Measurements from ENCODE around the gene TRIM54. TPM values are rescaled to one million over a fixed set of nuclear protein-coding genes. Genes with fewer than 3 reads are reported as not detected.

The TRIM54 gene
- total RNA-seq, 2 experiments from 2014 or later = 0.16 to 0.23 TPM

- ChIA-PET POLR2A (no interaction called here), CTCF (interaction anchor here (1.1 kb wide), 1 partner anchor 18 kb away, joined by 4 read pairs; no protein-coding TSS in a partner anchor)
- no peaks in the 10 kb centered on the region for H3K36me3 Mint-ChIP-seq (ENCODE audit: low read depth)
- H3K4me3 Mint-ChIP-seq = peak overlapping the region; percentile 39
- intact Hi-C loops (cut with micrococcal nuclease) = no loop called here
- DNase-seq (no peak), ATAC-seq (no peak)
- H3K27ac Mint-ChIP-seq = no peak overlapping the region
- peaks cover 24% of the 10 kb centered on the region for H3K4me1 Mint-ChIP-seq (ENCODE audit: low read depth)
- peaks cover 48% of the 10 kb centered on the region for H3K27me3 Mint-ChIP-seq
- H3K9me3 Mint-ChIP-seq = no peaks in the 10 kb centered on the region
- TF ChIP-seq, protein P1, sequence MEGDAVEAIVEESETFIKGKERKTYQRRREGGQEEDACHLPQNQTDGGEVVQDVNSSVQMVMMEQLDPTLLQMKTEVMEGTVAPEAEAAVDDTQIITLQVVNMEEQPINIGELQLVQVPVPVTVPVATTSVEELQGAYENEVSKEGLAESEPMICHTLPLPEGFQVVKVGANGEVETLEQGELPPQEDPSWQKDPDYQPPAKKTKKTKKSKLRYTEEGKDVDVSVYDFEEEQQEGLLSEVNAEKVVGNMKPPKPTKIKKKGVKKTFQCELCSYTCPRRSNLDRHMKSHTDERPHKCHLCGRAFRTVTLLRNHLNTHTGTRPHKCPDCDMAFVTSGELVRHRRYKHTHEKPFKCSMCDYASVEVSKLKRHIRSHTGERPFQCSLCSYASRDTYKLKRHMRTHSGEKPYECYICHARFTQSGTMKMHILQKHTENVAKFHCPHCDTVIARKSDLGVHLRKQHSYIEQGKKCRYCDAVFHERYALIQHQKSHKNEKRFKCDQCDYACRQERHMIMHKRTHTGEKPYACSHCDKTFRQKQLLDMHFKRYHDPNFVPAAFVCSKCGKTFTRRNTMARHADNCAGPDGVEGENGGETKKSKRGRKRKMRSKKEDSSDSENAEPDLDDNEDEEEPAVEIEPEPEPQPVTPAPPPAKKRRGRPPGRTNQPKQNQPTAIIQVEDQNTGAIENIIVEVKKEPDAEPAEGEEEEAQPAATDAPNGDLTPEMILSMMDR (IDR thresholded peaks at IDR 0.05) = no peak
Measured at GRCh38 chr2:27261926-27262298, 20.3 kb upstream of the TRIM54 start.

DNA sequence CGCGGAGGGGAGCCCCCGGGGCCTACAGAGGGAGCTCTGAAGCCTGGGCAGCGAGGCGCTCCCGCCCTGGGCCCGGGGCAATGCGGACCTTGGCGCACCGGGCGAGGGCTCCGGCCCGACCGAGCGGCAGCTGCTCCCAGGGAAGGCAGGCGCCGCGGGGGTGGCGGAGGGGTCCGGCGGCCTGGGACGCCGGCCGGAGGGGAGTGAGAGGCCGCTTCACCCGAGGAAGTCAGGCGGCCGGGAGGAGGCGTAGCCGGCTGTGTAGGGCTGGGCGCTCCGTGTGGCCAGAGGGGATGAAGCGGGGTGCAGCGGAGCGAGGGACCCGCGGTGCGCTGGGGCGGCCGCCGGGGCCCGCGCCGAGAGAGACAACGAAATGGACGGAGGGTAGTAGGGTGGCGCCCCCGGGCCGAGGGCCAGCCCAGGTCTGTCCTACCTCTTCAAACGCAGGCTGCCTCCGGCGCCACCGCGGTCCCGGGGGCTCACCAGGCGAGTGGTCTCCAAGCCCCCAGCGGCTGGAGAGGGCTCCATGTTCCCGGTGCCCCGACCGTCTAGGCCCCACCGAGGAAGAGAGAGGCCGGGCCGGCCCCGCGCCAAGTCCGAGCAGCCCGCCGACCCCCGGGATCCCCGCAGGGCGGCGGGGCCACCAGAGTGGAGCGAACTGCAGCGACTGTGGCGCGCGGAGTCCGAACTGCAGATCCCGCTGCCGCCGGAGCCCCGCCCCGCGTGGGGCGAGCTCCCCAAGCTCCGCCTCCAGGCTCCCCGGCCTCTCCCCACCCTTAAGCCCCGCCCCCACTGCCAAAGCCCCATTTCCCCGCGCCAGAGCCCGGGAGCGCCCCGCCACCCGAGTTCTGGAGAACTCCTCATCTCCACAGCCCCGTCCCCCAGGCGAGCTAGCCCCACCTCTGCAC, 19.6 kb upstream of the TRIM54 start, which contains the start of gene SLC30A3:
Gene SLC30A3, minus strand, starts transcription at position 669 of the 908 bp plus-strand sequence. Its CDS starts 141 bp downstream, at position 528.
- Mint-ChIP-seq H3K4me1 (ENCODE audit: low read depth) (peaks cover 24% of the 10 kb centered on the region), H3K27me3 (peaks cover 47% of the 10 kb centered on the region), H3K9me3 (no peaks in the 10 kb centered on the region), H3K4me3 (peak within 1 kb of the TSS; percentile 66), H3K27ac (no peak within 1 kb of the TSS), H3K36me3 (ENCODE audit: low read depth) (no peaks in the 10 kb centered on the region)
- intact Hi-C loops (cut with micrococcal nuclease) = no loop called here
- TF ChIP-seq, protein P1 (IDR thresholded peaks at IDR 0.05) = no peak
- ATAC-seq = peak; percentile 74
- peak; percentile 68 for DNase-seq
- ChIA-PET CTCF (interaction anchor here (1.1 to 5.5 kb wide), 4 partner anchors 11 to 40 kb away, joined by 4 to 76 read pairs (median 21); partner anchors contain the start of gene TRIM54), POLR2A (interaction anchor here (0.6 kb wide), 1 partner anchor 29 kb away, joined by 3 read pairs; no protein-coding TSS in a partner anchor)

- ATAC-seq (peak; percentile 3), DNase-seq (no peak)
- Mint-ChIP-seq H3K9me3 (no peaks in the 10 kb centered on the region), H3K27me3 (peaks cover 44% of the 10 kb centered on the region), H3K36me3 (ENCODE audit: low read depth) (no peaks in the 10 kb centered on the region), H3K27ac (no peak overlapping the region), H3K4me3 (peak overlapping the region; percentile 66), H3K4me1 (ENCODE audit: low read depth) (peaks cover 24% of the 10 kb centered on the region)
- CTCF ChIA-PET = interaction anchor here (1.4 to 5.5 kb wide), 3 partner anchors 12 to 39 kb away, joined by 4 to 76 read pairs (median 38); partner anchors contain the start of gene TRIM54
- TF ChIP-seq, protein P1 (IDR thresholded peaks at IDR 0.05) = no peak
- POLR2A ChIA-PET = interaction anchor here (0.6 to 1.6 kb wide), 4 partner anchors 15 to 52 kb away, joined by 3 to 4 read pairs (median 3); partner anchors contain the start of genes ATRAID and SLC5A6
- intact Hi-C loops (cut with micrococcal nuclease) = no loop called here
Measured at GRCh38 chr2:27263287-27264252, 18.7 kb upstream of the TRIM54 start.

DNA sequence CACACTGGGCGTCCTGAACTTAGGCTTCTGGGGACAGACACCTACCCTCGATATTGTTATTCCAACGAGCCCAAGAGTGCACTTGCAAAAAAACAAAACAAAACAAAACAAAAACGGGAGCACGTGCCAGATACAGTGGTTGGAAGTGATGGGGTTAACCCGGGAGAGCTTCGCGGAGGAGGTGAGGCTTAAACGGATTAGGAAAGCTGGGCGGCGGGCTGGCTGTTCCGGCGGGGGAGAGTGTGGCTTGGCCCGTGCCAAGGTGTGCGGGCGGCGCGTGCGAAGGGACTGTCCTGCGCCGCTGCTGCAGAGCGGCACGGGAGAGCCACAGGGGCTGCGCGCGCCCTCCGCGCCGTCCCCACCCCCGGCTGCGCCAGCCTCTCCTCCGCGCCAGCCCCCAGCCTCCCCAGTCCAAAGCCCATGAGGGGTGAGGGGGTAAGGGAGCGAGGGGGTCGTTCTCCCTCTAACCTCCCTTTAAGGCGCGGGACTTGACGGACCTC, 17.9 kb upstream of the TRIM54 start:
- peaks cover 24% of the 10 kb centered on the region for H3K4me1 Mint-ChIP-seq (ENCODE audit: low read depth)
- ChIA-PET CTCF (interaction anchor here (0.7 to 5.5 kb wide), 10 partner anchors 9 to 177 kb away, joined by 3 to 76 read pairs (median 4); partner anchors contain the start of genes ABHD1 and TRIM54), POLR2A (interaction anchor here (1.0 to 1.6 kb wide), 6 partner anchors 13 to 53 kb away, joined by 3 to 7 read pairs (median 4); partner anchors contain the start of genes ATRAID and SLC5A6)
- intact Hi-C loops (cut with micrococcal nuclease) = no loop called here
- no peaks in the 10 kb centered on the region for H3K36me3 Mint-ChIP-seq (ENCODE audit: low read depth)
- H3K27ac Mint-ChIP-seq = no peak overlapping the region
- H3K9me3 Mint-ChIP-seq = no peaks in the 10 kb centered on the region
- H3K4me3 Mint-ChIP-seq = peak overlapping the region; percentile 66
- ATAC-seq (peak; percentile 26), DNase-seq (peak; percentile 28)
- TF ChIP-seq, protein P1 (IDR thresholded peaks at IDR 0.05) = no peak
- H3K27me3 Mint-ChIP-seq = peaks cover 40% of the 10 kb centered on the region

Data from activated CD8-positive, alpha-beta T cell treated with anti-CD3 and anti-CD28 coated beads for 36 hours (primary cell).